HG03039 (cell line): ENCODE measurements around the gene NIN.

ENCODE experiments used
- ATAC-seq: cut with Tn5 transposase; IDR thresholded peaks from one replicate; pipeline ENCODE4 v1.9.1; 2021; ENCODE audit warnings: mild to moderate bottlenecking, moderate library complexity; ENCODE audit not compliant: unreplicated experiment

The NIN gene

GRCh38 chr14:50830932-50831725, at the start of gene NIN:
Gene NIN, minus strand, starts transcription at chr14:50831162. Its CDS starts 9,106 bp downstream, at chr14:50822056.
- ATAC-seq, result peak; percentile 77

GRCh38 chr14:50875359-50876070, 44.6 kb upstream of the NIN start:
- ATAC-seq, result peak; percentile 92

- ATAC-seq, result no peak
Observed at GRCh38 chr14:50874757-50875156, 43.8 kb upstream of the NIN start.

GRCh38 chr14:50871914-50872732, 41.2 kb upstream of the NIN start, which contains the start of gene ABHD12B:
Gene ABHD12B, plus strand, starts transcription at chr14:50872053. Its CDS starts 122 bp downstream, at chr14:50872175.
- ATAC-seq, result no peak

- ATAC-seq, result no peak
Observed at GRCh38 chr14:50871228-50871627, 40.3 kb upstream of the NIN start.

GRCh38 chr14:50865391-50866076, 34.6 kb upstream of the NIN start:
- no peak for ATAC-seq

- no peak for ATAC-seq
Observed at GRCh38 chr14:50864946-50865345, 34.0 kb upstream of the NIN start.

- ATAC-seq, result no peak
Observed at GRCh38 chr14:50864237-50864636, 33.3 kb upstream of the NIN start.

- ATAC-seq, result no peak
Observed at GRCh38 chr14:50862036-50862570, 31.1 kb upstream of the NIN start.

GRCh38 chr14:50860478-50861086, 29.6 kb upstream of the NIN start:
- no peak for ATAC-seq

- ATAC-seq, result no peak
Observed at GRCh38 chr14:50859296-50859624, 28.3 kb upstream of the NIN start.

- ATAC-seq, result no peak
Observed at GRCh38 chr14:50856660-50857059, 25.7 kb upstream of the NIN start.

- ATAC-seq, result no peak
Observed at GRCh38 chr14:50855558-50855957, 24.6 kb upstream of the NIN start.

GRCh38 chr14:50854521-50854920, 23.6 kb upstream of the NIN start:
- ATAC-seq, result no peak

GRCh38 chr14:50853891-50854290, 22.9 kb upstream of the NIN start:
- ATAC-seq, result no peak

GRCh38 chr14:50846226-50846880, 15.4 kb upstream of the NIN start:
- ATAC-seq, result no peak

- no peak for ATAC-seq
Observed at GRCh38 chr14:50845166-50845565, 14.2 kb upstream of the NIN start.

GRCh38 chr14:50844391-50844790, 13.4 kb upstream of the NIN start:
- ATAC-seq, result no peak

- ATAC-seq, result no peak
Observed at GRCh38 chr14:50839691-50840090, 8.7 kb upstream of the NIN start.

- no peak for ATAC-seq
Observed at GRCh38 chr14:50839048-50839447, 8.1 kb upstream of the NIN start.
